HAP-1 (cell line): ENCODE measurements around the gene FOXO3.
"Not testable (repeated sequence)": the region's sequence is repeated elsewhere in the genome, so short reads cannot be mapped to it uniquely, and the experiment has no call there.

Source experiments
- DNase-seq, 2 experiments: peaks; one replicate each; pipeline ENCODE4 v3.0.0-alpha.2; 2016 to 2020; ENCODE audit warnings: low spot score in 2 of 2
- H3K27me3 ChIP-seq: fragments of 250-450 bp; sonication (Bioruptor Pico); 2 replicates; pipeline ENCODE4 v1.5.1; 2020; ENCODE audit warnings: low read depth, mild to moderate bottlenecking, moderate library complexity
- H3K36me3 ChIP-seq: fragments of 250-450 bp; sonication (Bioruptor Pico); replicated peaks from 2 replicates; pipeline ENCODE4 v1.5.1; 2020; ENCODE audit warnings: mild to moderate bottlenecking
- H3K4me1 ChIP-seq: fragments of 250-450 bp; sonication (Bioruptor Pico); 2 replicates; pipeline ENCODE4 v1.5.1; 2020; ENCODE audit warnings: mild to moderate bottlenecking
- H3K4me3 ChIP-seq: fragments of 250-450 bp; sonication (Bioruptor Pico); 2 replicates; pipeline ENCODE4 v1.5.1; 2020; ENCODE audit warnings: mild to moderate bottlenecking, moderate library complexity
- H3K9me3 ChIP-seq: fragments of 250-450 bp; sonication (Bioruptor Pico); 2 replicates; pipeline ENCODE4 v1.5.1; 2020; ENCODE audit warnings: mild to moderate bottlenecking, moderate library complexity
- in situ Hi-C: fragments of 300-500 bp; cut with MboI; formaldehyde crosslinking; loops from 3 replicates; pipeline ENCODE4 v1.14.3; 2020; ENCODE audit warnings: low sequenced_read_pairs, inconsistent platforms, mixed read lengths

The FOXO3 gene

GRCh38 chr6:108650781-108651180, 90.1 kb downstream of the FOXO3 start:
- DNase-seq = no peak
- in situ Hi-C loops = no loop called here
- Histone ChIP-seq H3K4me1 (peaks cover 16% of the 10 kb centered on the region), H3K36me3 (no peaks in the 10 kb centered on the region), H3K4me3 (no peak overlapping the region), H3K9me3 (no peaks in the 10 kb centered on the region), H3K27me3 (no peaks in the 10 kb centered on the region)

- H3K4me3 ChIP-seq = no peak overlapping the region
- peaks cover 10% of the 10 kb centered on the region for H3K4me1 ChIP-seq
- no peaks in the 10 kb centered on the region for H3K36me3 ChIP-seq
- in situ Hi-C loops = no loop called here
- no peaks in the 10 kb centered on the region for H3K9me3 ChIP-seq
- H3K27me3 ChIP-seq = no peaks in the 10 kb centered on the region
- no peak for DNase-seq
These were observed 90.9 kb downstream of the FOXO3 start for GRCh38 chr6:108651340-108652227.

- Histone ChIP-seq H3K4me3 (no peak overlapping the region), H3K27me3 (no peaks in the 10 kb centered on the region), H3K36me3 (no peaks in the 10 kb centered on the region), H3K9me3 (no peaks in the 10 kb centered on the region), H3K4me1 (peaks cover 10% of the 10 kb centered on the region)
- DNase-seq = no peak
- in situ Hi-C loops = no loop called here
These were observed 91.7 kb downstream of the FOXO3 start for GRCh38 chr6:108652375-108652774.

- no peak for DNase-seq
- Histone ChIP-seq H3K27me3 (no peaks in the 10 kb centered on the region), H3K9me3 (no peaks in the 10 kb centered on the region), H3K4me1 (peaks cover 10% of the 10 kb centered on the region), H3K36me3 (no peaks in the 10 kb centered on the region), H3K4me3 (no peak overlapping the region)
- in situ Hi-C loops = no loop called here
These were observed 93.2 kb downstream of the FOXO3 start for GRCh38 chr6:108653949-108654348.

GRCh38 chr6:108654465-108655106, 93.9 kb downstream of the FOXO3 start:
- in situ Hi-C loops = no loop called here
- DNase-seq = no peak
- peaks cover 9% of the 10 kb centered on the region for H3K4me1 ChIP-seq

GRCh38 chr6:108655806-108656651, 95.3 kb downstream of the FOXO3 start:
- no peaks in the 10 kb centered on the region for H3K9me3 ChIP-seq
- H3K4me1 ChIP-seq = no peaks in the 10 kb centered on the region; the same call in 1 of the 2 replicates
- no peak for DNase-seq
- no peaks in the 10 kb centered on the region for H3K27me3 ChIP-seq
- in situ Hi-C loops = no loop called here
- H3K36me3 ChIP-seq = no peaks in the 10 kb centered on the region
- no peak overlapping the region for H3K4me3 ChIP-seq

More at GRCh38 chr6:108654465-108655106, 93.9 kb downstream of the FOXO3 start:
- Histone ChIP-seq H3K27me3 (no peaks in the 10 kb centered on the region), H3K4me3 (no peak overlapping the region), H3K9me3 (no peaks in the 10 kb centered on the region), H3K36me3 (no peaks in the 10 kb centered on the region)

- H3K4me1 ChIP-seq = no peaks in the 10 kb centered on the region
These were observed 96.1 kb downstream of the FOXO3 start for GRCh38 chr6:108656836-108657235.

GRCh38 chr6:108658174-108658573, 97.5 kb downstream of the FOXO3 start:
- Histone ChIP-seq H3K36me3 (no peaks in the 10 kb centered on the region), H3K27me3 (no peaks in the 10 kb centered on the region), H3K4me3 (no peak overlapping the region), H3K4me1 (no peaks in the 10 kb centered on the region), H3K9me3 (no peaks in the 10 kb centered on the region)
- in situ Hi-C loops = no loop called here
- DNase-seq = no peak

More at GRCh38 chr6:108656836-108657235, 96.1 kb downstream of the FOXO3 start:
- no peaks in the 10 kb centered on the region for H3K9me3 ChIP-seq
- H3K4me3 ChIP-seq = no peak overlapping the region
- no peak for DNase-seq
- in situ Hi-C loops = no loop called here
- no peaks in the 10 kb centered on the region for H3K27me3 ChIP-seq
- no peaks in the 10 kb centered on the region for H3K36me3 ChIP-seq

- H3K4me1 ChIP-seq, H3K9me3 ChIP-seq, H3K4me3 ChIP-seq, H3K27me3 ChIP-seq, in situ Hi-C loops, DNase-seq, H3K36me3 ChIP-seq: not testable (repeated sequence)
These were observed 98.1 kb downstream of the FOXO3 start for GRCh38 chr6:108658785-108659184.

GRCh38 chr6:108660251-108660650, 99.5 kb downstream of the FOXO3 start:
- Histone ChIP-seq H3K36me3 (peaks cover 6% of the 10 kb centered on the region; the same call in 1 of the 2 replicates), H3K27me3 (no peaks in the 10 kb centered on the region), H3K4me3 (no peak overlapping the region), H3K4me1 (no peaks in the 10 kb centered on the region), H3K9me3 (no peaks in the 10 kb centered on the region)
- DNase-seq = no peak
- in situ Hi-C loops = no loop called here

- Histone ChIP-seq H3K4me3 (no peak overlapping the region), H3K36me3 (peaks cover 6% of the 10 kb centered on the region; the same call in 1 of the 2 replicates), H3K9me3 (no peaks in the 10 kb centered on the region), H3K4me1 (no peaks in the 10 kb centered on the region), H3K27me3 (no peaks in the 10 kb centered on the region)
- in situ Hi-C loops = no loop called here
- DNase-seq = no peak
These were observed 100.7 kb downstream of the FOXO3 start for GRCh38 chr6:108661430-108661829.

GRCh38 chr6:108661982-108662381, 101.3 kb downstream of the FOXO3 start:
- in situ Hi-C loops = no loop called here
- H3K27me3 ChIP-seq = no peaks in the 10 kb centered on the region
- no peak overlapping the region for H3K4me3 ChIP-seq
- peaks cover 1% of the 10 kb centered on the region; the same call in 1 of the 2 replicates for H3K4me1 ChIP-seq
- H3K9me3 ChIP-seq = no peaks in the 10 kb centered on the region
- peaks cover 6% of the 10 kb centered on the region; the same call in 1 of the 2 replicates for H3K36me3 ChIP-seq
- no peak for DNase-seq

GRCh38 chr6:108662702-108663101, 102.0 kb downstream of the FOXO3 start:
- peaks cover 6% of the 10 kb centered on the region; the same call in 1 of the 2 replicates for H3K36me3 ChIP-seq
- peaks cover 5% of the 10 kb centered on the region; the same call in 1 of the 2 replicates for H3K4me1 ChIP-seq
- H3K27me3 ChIP-seq = no peaks in the 10 kb centered on the region
- in situ Hi-C loops = no loop called here
- H3K4me3 ChIP-seq = no peak overlapping the region
- no peaks in the 10 kb centered on the region for H3K9me3 ChIP-seq
- DNase-seq = no peak
